Upper lobe of left lung (tissue), 4 donors: Measurements from ENCODE around the gene DISC1.

Source experiments
- CTCF ChIP-seq, 6 experiments: fragments of 450-650 bp in 4 of 6; fragments of 200-600 bp in 2 of 6; sonication (generic) in 2 of 6; IDR thresholded peaks; one replicate each; pipeline ENCODE4 v1.5.1; 2016 to 2019; ENCODE audit warnings: antibody characterized with exemption in 6 of 6
- EP300 ChIP-seq, 4 donors: sonication (generic); formaldehyde crosslinking; IDR thresholded peaks; one replicate each; pipeline ENCODE4 v1.5.1; 2017; ENCODE audit warnings: antibody characterized with exemption in 4 of 4, control low read depth in 2 of 4
- POLR2AphosphoS5 ChIP-seq, 2 donors: sonication (generic); formaldehyde crosslinking; IDR thresholded peaks; one replicate each; pipeline ENCODE4 v1.5.1; 2017; ENCODE audit warnings: antibody characterized with exemption in 2 of 2

DNA sequence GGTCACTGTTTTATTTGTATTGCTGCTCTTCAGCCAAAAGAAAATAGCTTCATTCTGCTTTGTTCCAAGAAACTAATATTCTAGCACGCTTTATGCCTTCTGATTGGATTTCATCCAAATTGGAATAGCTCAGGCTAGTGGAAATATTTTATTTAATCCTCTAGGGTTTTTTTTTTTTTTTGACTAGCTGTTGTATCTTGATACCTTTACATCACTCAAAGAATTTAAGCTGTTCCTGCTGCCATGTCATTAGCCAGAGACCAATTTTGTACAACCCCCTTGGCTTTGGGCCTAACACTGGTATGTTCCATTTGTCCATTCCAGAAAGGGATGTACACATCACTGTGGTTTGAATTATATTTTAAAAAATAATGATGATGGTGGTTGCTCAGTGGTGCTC is 103.0 kb downstream of the DISC1 start:
- TF ChIP-seq EP300 (IDR thresholded peaks at IDR 0.05) (no peak), CTCF (IDR thresholded peaks at IDR 0.05) (no peak), POLR2AphosphoS5 (IDR thresholded peaks at IDR 0.05) (no peak)
